Mucosa of descending colon (tissue), 3 donors: ENCODE results near the gene SNX18. TPM values are rescaled to one million over a fixed set of nuclear protein-coding genes. Genes with fewer than 3 reads are reported as not detected.

Source experiments
- ATAC-seq: fragments of 200-7000 bp; cut with Tn5 transposase; one replicate; pipeline ENCODE4 v1.9.1; 2020; ENCODE audit warnings: mild to moderate bottlenecking, moderate library complexity
- DNase-seq, 3 donors: peaks; one replicate each; pipeline ENCODE4 v3.0.0-alpha.2; 2020
- H3K36me3 ChIP-seq: fragments of 200-600 bp; one replicate; pipeline ENCODE4 v1.8.0; 2021; ENCODE audit warnings: low read depth, mild to moderate bottlenecking
- H3K4me1 ChIP-seq: fragments of 200-600 bp; one replicate; pipeline ENCODE4 v1.8.0; 2021; ENCODE audit warnings: low read depth, mild to moderate bottlenecking
- H3K4me3 ChIP-seq: fragments of 200-600 bp; one replicate; pipeline ENCODE4 v1.8.0; 2021; ENCODE audit warnings: mild to moderate bottlenecking
- H3K9me3 ChIP-seq: fragments of 200-600 bp; one replicate; pipeline ENCODE4 v1.8.0; 2021; ENCODE audit warnings: mild to moderate bottlenecking
- CTCF ChIP-seq: fragments of 200-600 bp; IDR thresholded peaks from one replicate; pipeline ENCODE4 v1.8.0; 2022; ENCODE audit warnings: antibody characterized with exemption, mild to moderate bottlenecking
- intact Hi-C, 2 donors: fragments of 100-400 bp; cut with DNase I in 1 of 2; cut with micrococcal nuclease in 1 of 2; formaldehyde crosslinking; loops; one replicate each; pipeline versions ENCODE4 v1.11.0 to v1.11.1; 2022; cut with DNase I, micrococcal nuclease
- total RNA-seq, 3 donors: library from RNA; stranded (reverse); fragmentation: NEBNext Ultra II Directional in 2 of 3; extraction: Animal tissue kit (Norgen Biotek cat#: 25700) in 2 of 3; gene quantifications; one replicate each; pipeline versions ENCODE4 v1.2.1 to v1.2.4, GENCODE V29; 2021 to 2023
- donor health status: DM: no; HTN: no; CAD: no; lungs with moderate emphysema.
- donor health status: DM: no; HTN: no; CAD: no.
- donor health status: DM: no; HTN: yes; CAD: no.

Gene SNX18
- total RNA-seq, 3 donors from 2014 or later: 8.7 to 28.9 (median 13.7) TPM

DNA sequence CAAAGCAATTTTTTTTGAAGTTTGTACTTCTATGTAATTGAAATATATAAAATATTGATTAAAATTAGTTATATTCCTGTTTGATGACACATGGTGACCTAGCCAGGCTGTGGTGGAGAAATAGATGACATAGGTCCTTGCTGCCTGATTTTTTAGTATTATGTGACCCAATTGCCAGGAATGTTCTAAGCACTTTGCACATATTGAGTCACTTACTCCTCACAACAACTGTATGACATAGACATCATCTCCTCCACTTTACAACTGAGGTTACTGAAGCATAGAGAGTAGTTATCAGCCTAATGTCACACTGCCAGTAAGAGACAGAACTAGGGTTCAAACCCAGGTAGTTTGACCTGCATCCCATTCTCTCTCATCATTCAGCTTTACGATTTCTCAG lies 26.2 kb upstream of the SNX18 start:
- H3K9me3 ChIP-seq: no peaks in the 10 kb centered on the region
- no peak for ATAC-seq
- intact Hi-C loops: loop anchor here in 1 of 2 donors (10.0 kb wide), 1 partner anchor 247 kb away; no protein-coding TSS in a partner anchor

GRCh38 chr5:54492178-54492577 lies 25.4 kb upstream of the SNX18 start:
- Histone ChIP-seq H3K4me1 (no peaks in the 10 kb centered on the region), H3K36me3 (no peaks in the 10 kb centered on the region), H3K9me3 (no peaks in the 10 kb centered on the region), H3K4me3 (no peak overlapping the region)
- DNase-seq: no peak
- ATAC-seq: no peak
- intact Hi-C loops: loop anchor here in 1 of 2 donors (10.0 kb wide), 1 partner anchor 247 kb away; no protein-coding TSS in a partner anchor
- TF ChIP-seq CTCF: no peak

More for the DNA sequence above, 26.2 kb upstream of the SNX18 start:
- no peak for TF ChIP-seq CTCF
- DNase-seq: no peak
- no peaks in the 10 kb centered on the region for H3K4me1 ChIP-seq
- H3K4me3 ChIP-seq: no peak overlapping the region
- no peaks in the 10 kb centered on the region for H3K36me3 ChIP-seq

GRCh38 chr5:54495027-54495426 lies 22.5 kb upstream of the SNX18 start:
- Histone ChIP-seq H3K4me3 (no peak overlapping the region), H3K36me3 (no peaks in the 10 kb centered on the region), H3K4me1 (no peaks in the 10 kb centered on the region), H3K9me3 (no peaks in the 10 kb centered on the region)
- ATAC-seq (no peak), DNase-seq (no peak)
- TF ChIP-seq CTCF: no peak
- intact Hi-C loops: loop anchor here in 1 of 2 donors (10.0 kb wide), 1 partner anchor 250 kb away; no protein-coding TSS in a partner anchor

- Histone ChIP-seq H3K9me3 (no peaks in the 10 kb centered on the region), H3K4me3 (no peak overlapping the region), H3K36me3 (no peaks in the 10 kb centered on the region), H3K4me1 (peaks cover 16% of the 10 kb centered on the region)
- ATAC-seq (no peak), DNase-seq (no peak)
- intact Hi-C loops: no loop called here
- TF ChIP-seq CTCF: no peak
These were observed 3.3 kb upstream of the SNX18 start for GRCh38 chr5:54514291-54514690.

DNA sequence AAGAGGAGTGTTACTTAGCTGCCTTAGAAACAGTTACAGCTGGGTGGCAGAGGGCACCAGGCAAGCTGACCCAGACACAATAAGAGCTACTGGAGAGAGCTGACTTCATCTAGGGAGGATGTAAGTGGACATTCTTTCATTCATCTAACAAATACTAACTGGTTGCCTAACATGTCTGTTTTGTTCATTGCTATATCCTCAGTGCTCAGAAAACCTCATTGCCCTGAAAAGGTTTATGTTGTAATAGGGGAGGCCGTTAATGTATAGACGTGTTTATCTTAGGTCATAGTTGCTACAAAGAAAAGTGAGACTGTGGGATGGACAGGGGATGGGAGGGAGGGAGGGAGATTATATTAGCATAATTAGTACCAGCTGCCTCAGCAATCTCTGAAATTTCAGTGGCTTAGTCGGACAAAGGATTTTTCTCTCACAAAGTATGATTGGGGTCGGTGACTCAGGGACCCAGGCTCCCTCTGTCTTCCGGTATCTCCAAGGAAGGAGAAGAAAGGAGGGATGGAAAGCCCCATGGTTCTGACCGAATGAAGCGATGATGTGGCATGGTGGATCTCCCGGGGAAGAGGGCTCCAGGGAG lies 2.6 kb upstream of the SNX18 start:
- peaks cover 20% of the 10 kb centered on the region for H3K4me1 ChIP-seq
- no peaks in the 10 kb centered on the region for H3K9me3 ChIP-seq
- intact Hi-C loops: loop anchor here in 1 of 2 donors (5.0 kb wide), 1 partner anchor 332 kb away; no protein-coding TSS in a partner anchor
- no peak for ATAC-seq
- H3K4me3 ChIP-seq: no peak overlapping the region
- no peaks in the 10 kb centered on the region for H3K36me3 ChIP-seq
- TF ChIP-seq CTCF: no peak
- DNase-seq: no peak
